Head of caudate nucleus (tissue), 42 donors: ENCODE results near the gene IFT122.
"Not testable (repeated sequence)": the region's sequence is repeated elsewhere in the genome, so short reads cannot be mapped to it uniquely, and the experiment has no call there.

Source experiments
- DNase-seq, 42 donors: peaks; one replicate each; pipeline versions ENCODE4 v3.0.0 to v3.0.0-alpha.2; 2020 to 2021; ENCODE audit warnings: mixed read lengths in 7 of 42
- intact Hi-C: fragments of 100-400 bp; cut with DNase I; formaldehyde crosslinking; loops from one replicate; pipeline ENCODE4 v1.15.0; 2022

Gene IFT122

GRCh38 chr3:129536804-129537203, 96.8 kb downstream of the IFT122 start:
- intact Hi-C loops = no loop called here
- DNase-seq = no peak

GRCh38 chr3:129539206-129539605, 99.2 kb downstream of the IFT122 start:
- no peak for DNase-seq
- intact Hi-C loops = no loop called here

DNA sequence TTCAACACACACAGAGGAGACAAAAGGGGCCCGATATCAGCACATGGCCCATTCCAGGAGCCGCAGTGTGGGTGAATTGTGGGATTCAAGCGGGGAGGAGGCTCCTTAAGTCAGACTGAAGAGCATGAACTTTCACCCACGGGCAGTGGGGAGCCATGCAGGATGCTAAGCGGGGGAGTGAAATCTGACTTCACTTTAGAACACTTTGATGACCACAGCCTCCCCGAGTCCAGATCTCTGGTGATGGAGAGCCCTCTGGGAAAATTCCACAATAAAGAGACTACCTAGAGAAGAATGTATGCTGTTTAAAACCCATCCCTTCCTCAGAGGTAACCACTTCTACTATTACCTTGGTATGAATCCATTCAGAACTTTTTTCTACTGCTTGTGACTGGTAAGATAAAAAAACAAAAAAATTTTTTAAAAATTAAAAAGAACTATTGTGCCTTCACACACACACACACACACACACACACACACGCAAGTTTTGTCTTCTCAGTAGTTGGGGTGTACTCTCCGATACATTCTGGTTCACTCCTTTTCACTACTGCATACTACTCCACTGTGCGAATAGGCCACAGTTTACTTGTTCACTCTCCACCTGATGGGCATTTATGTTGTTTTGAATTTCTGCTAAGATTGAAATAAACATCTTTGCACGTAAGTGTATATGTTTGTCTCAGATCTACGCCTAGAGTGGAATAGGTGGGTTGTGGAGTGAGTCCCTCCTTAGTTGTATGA, 100.9 kb downstream of the IFT122 start:
- intact Hi-C loops = no loop called here
- DNase-seq = no peak

- intact Hi-C loops = no loop called here
- DNase-seq = no peak
Measured at GRCh38 chr3:129542747-129543146, 102.7 kb downstream of the IFT122 start.

- intact Hi-C loops = no loop called here
- no peak for DNase-seq
Measured at GRCh38 chr3:129543156-129543790, 103.2 kb downstream of the IFT122 start, which contains the start of gene H1-8. TSS of gene H1-8 (plus strand) at chr3:129543175. CDS start at chr3:129543219, 44 bp downstream.

DNA sequence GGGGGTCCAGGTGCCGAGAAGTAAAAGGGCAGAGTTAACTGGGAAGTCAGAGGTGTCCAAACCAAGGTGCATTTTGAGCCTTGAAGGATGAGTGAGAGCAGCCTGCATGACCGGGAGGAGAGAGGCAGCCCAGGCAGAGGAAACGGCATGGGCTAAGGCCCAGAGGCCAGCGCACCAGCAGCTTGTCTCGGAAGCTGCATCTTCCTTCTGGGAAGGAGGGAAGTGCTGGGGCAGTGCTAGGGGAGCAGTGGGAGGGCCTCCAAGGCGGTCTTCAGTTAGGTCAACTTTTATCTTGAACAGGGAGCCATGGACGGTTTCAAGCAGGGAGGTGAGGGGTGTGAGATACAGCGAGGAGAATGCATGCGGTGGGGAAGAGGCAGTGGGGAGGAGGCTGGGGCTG, 104.0 kb downstream of the IFT122 start:
- DNase-seq = no peak
- intact Hi-C loops = no loop called here

DNA sequence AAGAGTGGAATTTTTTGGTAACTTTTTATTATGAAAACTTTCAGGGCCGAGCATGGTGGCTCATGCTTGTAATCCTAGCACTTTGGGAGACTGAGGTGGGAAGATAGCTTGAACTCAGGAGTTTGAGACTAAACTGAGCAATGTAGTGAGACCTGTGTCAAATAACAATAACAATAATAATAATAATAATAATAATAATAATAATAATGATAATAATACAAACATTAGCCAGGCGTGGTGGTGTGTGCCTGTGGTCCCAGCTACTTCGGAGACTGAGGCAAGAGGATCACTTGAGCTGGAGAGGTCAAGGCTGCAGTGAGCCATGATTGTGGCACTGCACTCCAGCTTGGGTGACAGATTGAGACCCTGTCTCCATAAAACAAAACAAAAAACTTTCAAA, 105.9 kb downstream of the IFT122 start:
- DNase-seq, intact Hi-C loops: not testable (repeated sequence)

- intact Hi-C loops = no loop called here
- no peak for DNase-seq
Measured at GRCh38 chr3:129547241-129547640, 107.2 kb downstream of the IFT122 start.

GRCh38 chr3:129548104-129548965, 108.3 kb downstream of the IFT122 start:
- DNase-seq = no peak
- intact Hi-C loops = no loop called here

DNA sequence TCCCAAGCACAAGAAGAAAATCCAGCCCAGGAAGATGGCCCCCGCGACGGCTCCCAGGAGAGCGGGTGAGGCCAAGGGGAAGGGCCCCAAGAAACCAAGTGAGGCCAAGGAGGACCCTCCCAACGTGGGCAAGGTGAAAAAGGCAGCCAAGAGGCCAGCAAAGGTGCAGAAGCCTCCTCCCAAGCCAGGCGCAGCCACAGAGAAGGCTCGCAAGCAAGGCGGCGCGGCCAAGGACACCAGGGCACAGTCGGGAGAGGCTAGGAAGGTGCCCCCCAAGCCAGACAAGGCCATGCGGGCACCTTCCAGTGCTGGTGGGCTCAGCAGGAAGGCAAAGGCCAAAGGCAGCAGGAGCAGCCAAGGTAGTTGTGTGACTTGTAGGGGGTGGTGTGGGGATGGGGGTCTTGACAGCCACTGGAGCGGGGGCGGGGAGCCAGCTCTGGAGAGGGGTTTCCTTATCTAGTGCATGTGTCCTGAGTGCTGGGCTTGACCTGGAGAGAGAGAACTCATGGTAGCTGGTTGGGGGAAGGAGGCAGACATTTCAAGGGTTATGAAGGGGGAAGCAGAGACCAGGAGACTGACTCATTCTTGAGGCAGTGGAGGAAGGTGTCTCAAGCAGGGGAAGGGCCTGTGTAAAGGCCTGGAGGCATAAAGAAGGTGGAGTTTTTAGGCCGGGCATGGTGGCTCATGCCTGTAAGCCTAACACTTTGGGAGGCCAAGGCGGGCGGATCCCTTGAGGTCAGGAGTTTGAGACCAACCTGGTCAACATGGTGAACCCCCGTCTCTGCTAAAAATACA, 109.2 kb downstream of the IFT122 start:
- no peak for DNase-seq
- intact Hi-C loops = no loop called here

- DNase-seq = no peak
- intact Hi-C loops = no loop called here
Measured at GRCh38 chr3:129549805-129550204, 109.8 kb downstream of the IFT122 start.

GRCh38 chr3:129552287-129553050, 112.4 kb downstream of the IFT122 start:
- intact Hi-C loops = no loop called here
- peak in 32 of 42 donors; percentile 17 to 60 (median 38) for DNase-seq

GRCh38 chr3:129553171-129553570, 113.1 kb downstream of the IFT122 start:
- intact Hi-C loops = no loop called here
- DNase-seq = no peak

DNA sequence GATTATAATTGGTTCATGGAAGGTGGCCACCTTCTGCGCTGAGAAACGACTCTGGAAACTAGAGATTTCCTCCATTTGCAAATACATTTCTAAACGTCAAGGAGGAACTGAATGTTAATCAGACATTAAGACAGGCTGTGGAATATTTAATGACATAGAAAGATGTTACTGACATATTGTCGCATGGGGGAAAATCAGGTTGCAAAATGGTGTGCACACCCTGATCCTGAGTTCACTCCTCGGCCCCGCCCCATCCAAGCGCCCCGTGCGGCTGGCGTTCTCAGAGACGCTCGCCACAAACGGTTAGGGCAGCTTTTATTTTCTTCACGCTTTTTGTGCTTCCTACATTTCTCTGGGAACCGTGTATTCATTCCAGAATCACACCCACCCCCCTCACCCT, 113.7 kb downstream of the IFT122 start:
- intact Hi-C loops = no loop called here
- DNase-seq = peak in 31 of 42 donors; percentile 21 to 77 (median 51)

GRCh38 chr3:129554356-129555152, 114.5 kb downstream of the IFT122 start:
- intact Hi-C loops = no loop called here
- DNase-seq = no peak

DNA sequence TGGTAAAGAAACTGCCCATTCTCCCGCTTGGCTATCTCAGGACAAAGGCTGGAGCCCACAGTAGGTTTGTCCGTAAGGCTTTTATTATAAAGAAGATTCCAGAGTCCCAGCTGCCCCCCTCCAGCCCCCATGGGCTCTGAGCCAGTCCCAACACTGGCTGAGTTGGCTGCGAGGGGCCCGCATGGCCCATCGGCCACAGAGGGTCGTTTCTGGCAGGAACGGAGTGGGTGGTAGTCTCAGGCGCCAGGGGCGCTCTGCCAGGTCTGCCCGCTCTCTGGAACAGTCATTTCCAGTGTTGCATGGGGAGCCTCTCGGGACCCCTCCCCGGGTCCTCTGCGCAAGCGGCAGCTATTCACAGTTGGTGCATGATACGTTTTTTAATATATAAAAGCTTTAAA, 115.1 kb downstream of the IFT122 start:
- intact Hi-C loops = no loop called here
- no peak for DNase-seq

GRCh38 chr3:129555616-129556357, 115.8 kb downstream of the IFT122 start:
- DNase-seq = no peak
- intact Hi-C loops = no loop called here
